WTC11 (cell line): ENCODE data around the gene SHROOM2. TPM values are rescaled to one million over a fixed set of nuclear protein-coding genes. Genes with fewer than 3 reads are reported as not detected.
A peak's percentile ranks its signal among the peaks of the same experiment; 100 is the strongest.

Experiments used
- ATAC-seq: fragments of 200-7000 bp; cut with Tn5 transposase; 2 replicates; pipeline ENCODE4 v1.10.0; 2021; ENCODE audit warnings: mild to moderate bottlenecking, moderate library complexity
- CTCF ChIA-PET: fragments of 300-600 bp; sonication (Branson Sonifier 250); formaldehyde crosslinking; loops from one replicate; lab custom pipeline; 2021; ENCODE audit warnings: antibody characterized with exemption; lab: Charles Lee
- POLR2A ChIA-PET: fragments of 350-600 bp; sonication (Branson Sonifier 250); formaldehyde crosslinking; loops from one replicate; lab custom pipeline; 2021; ENCODE audit warnings: antibody characterized with exemption; lab: Charles Lee
- DNase-seq: peaks from one replicate; pipeline ENCODE4 v3.0.0; 2021; ENCODE audit warnings: low spot score
- H3K27ac Mint-ChIP-seq: 2 replicates; pipeline ENCODE4 v1.8.0; 2021; ENCODE audit warnings: mixed read lengths
- H3K27me3 Mint-ChIP-seq: 2 replicates; pipeline ENCODE4 v1.8.0; 2021; ENCODE audit warnings: low read depth, mild to moderate bottlenecking, moderate library complexity, mixed read lengths
- H3K36me3 Mint-ChIP-seq: 2 replicates; pipeline ENCODE4 v1.8.0; 2021; ENCODE audit warnings: mixed read lengths
- H3K4me1 Mint-ChIP-seq: 2 replicates; pipeline ENCODE4 v1.8.0; 2022; ENCODE audit warnings: mixed read lengths
- H3K4me3 Mint-ChIP-seq: 2 replicates; pipeline ENCODE4 v1.8.0; 2021; ENCODE audit warnings: mild to moderate bottlenecking, moderate library complexity, mixed read lengths
- H3K9me3 Mint-ChIP-seq: 2 replicates; pipeline ENCODE4 v1.8.0; 2021; ENCODE audit warnings: mixed read lengths
- AFF4 ChIP-seq: sonication (generic); formaldehyde crosslinking; IDR thresholded peaks from 2 replicates; pipeline ENCODE4 v1.8.1; 2023; ENCODE audit warnings: mild to moderate bottlenecking, missing genetic modification reagents, borderline replicate concordance
- AR ChIP-seq: fragments of 250-450 bp; sonication (Bioruptor Pico); IDR thresholded peaks from 2 replicates; pipeline ENCODE4 v1.9.0; 2021; ENCODE audit warnings: mild to moderate bottlenecking
- ATF3 ChIP-seq: sonication (generic); formaldehyde crosslinking; conservative IDR thresholded peaks from 2 replicates; pipeline ENCODE4 v1.8.1; 2022; ENCODE audit warnings: mild to moderate bottlenecking, missing genetic modification reagents
- ELF4 ChIP-seq: sonication (generic); formaldehyde crosslinking; IDR thresholded peaks from 2 replicates; pipeline ENCODE4 v1.8.1; 2022; ENCODE audit warnings: low read depth, mild to moderate bottlenecking, moderate library complexity, missing genetic modification reagents
- ETV6 ChIP-seq: sonication (generic); formaldehyde crosslinking; IDR thresholded peaks from 2 replicates; pipeline ENCODE4 v1.8.1; 2022; ENCODE audit warnings: mild to moderate bottlenecking, missing genetic modification reagents
- FOXK1 ChIP-seq: sonication (generic); formaldehyde crosslinking; IDR thresholded peaks from 2 replicates; pipeline ENCODE4 v1.8.0; 2022; ENCODE audit warnings: mild to moderate bottlenecking, moderate library complexity, missing genetic modification reagents
- FOXP4 ChIP-seq: sonication (generic); formaldehyde crosslinking; IDR thresholded peaks from 2 replicates; pipeline ENCODE4 v1.8.0; 2022; ENCODE audit warnings: mild to moderate bottlenecking, missing genetic modification reagents
- IRF2 ChIP-seq: sonication (generic); formaldehyde crosslinking; IDR thresholded peaks from 2 replicates; pipeline ENCODE4 v1.8.0; 2022; ENCODE audit warnings: low read depth, missing genetic modification reagents, borderline replicate concordance
- KAT7 ChIP-seq: sonication (generic); formaldehyde crosslinking; IDR thresholded peaks from 2 replicates; pipeline ENCODE4 v1.8.1; 2023; ENCODE audit warnings: missing genetic modification reagents, mild to moderate bottlenecking, borderline replicate concordance
- MYBL2 ChIP-seq: sonication (generic); formaldehyde crosslinking; IDR thresholded peaks from 2 replicates; pipeline ENCODE4 v1.8.1; 2023; ENCODE audit warnings: mild to moderate bottlenecking, moderate library complexity, missing genetic modification reagents
- RORB ChIP-seq: fragments of 250-450 bp; sonication (Bioruptor Pico); IDR thresholded peaks from 2 replicates; pipeline ENCODE4 v1.9.0; 2021; ENCODE audit warnings: mild to moderate bottlenecking
- SMAD3 ChIP-seq: sonication (generic); formaldehyde crosslinking; IDR thresholded peaks from 2 replicates; pipeline ENCODE4 v1.8.0; 2022; ENCODE audit warnings: missing genetic modification reagents, mild to moderate bottlenecking, borderline replicate concordance
- SOX15 ChIP-seq: fragments of 250-450 bp; sonication (Bioruptor Pico); IDR thresholded peaks from 2 replicates; pipeline ENCODE4 v1.9.0; 2021; ENCODE audit warnings: mild to moderate bottlenecking
- STAT6 ChIP-seq: sonication (generic); formaldehyde crosslinking; conservative IDR thresholded peaks from 2 replicates; pipeline ENCODE4 v1.8.1; 2023; ENCODE audit warnings: mild to moderate bottlenecking, low read depth, missing genetic modification reagents, moderate library complexity
- TP53 ChIP-seq: sonication (generic); formaldehyde crosslinking; IDR thresholded peaks from 2 replicates; pipeline ENCODE4 v1.8.1; 2023; ENCODE audit warnings: mild to moderate bottlenecking, missing genetic modification reagents
- ZNF121 ChIP-seq: sonication (generic); formaldehyde crosslinking; IDR thresholded peaks from 2 replicates; pipeline ENCODE4 v1.8.0; 2023; ENCODE audit warnings: missing genetic modification reagents
- ZNF138 ChIP-seq: sonication (generic); formaldehyde crosslinking; conservative IDR thresholded peaks from 2 replicates; pipeline ENCODE4 v1.8.1; 2022; ENCODE audit warnings: mild to moderate bottlenecking, moderate library complexity, missing genetic modification reagents
- ZNF219 ChIP-seq: sonication (generic); formaldehyde crosslinking; IDR thresholded peaks from 2 replicates; pipeline ENCODE4 v1.8.0; 2023; ENCODE audit warnings: missing genetic modification reagents, mild to moderate bottlenecking, borderline replicate concordance
- ZNF512 ChIP-seq: sonication (generic); formaldehyde crosslinking; IDR thresholded peaks from 2 replicates; pipeline ENCODE4 v1.8.1; 2022; ENCODE audit warnings: missing genetic modification reagents, borderline replicate concordance
- total RNA-seq: library from RNA; stranded (reverse); gene quantifications from 3 replicates; pipeline ENCODE4 v1.2.3, GENCODE V29; 2021

SHROOM2 gene
- total RNA-seq, 1 experiment from 2014 or later: 14.8 TPM

- Mint-ChIP-seq H3K4me3 (no peak overlapping the region), H3K27me3 (no peaks in the 10 kb centered on the region), H3K36me3 (no peaks in the 10 kb centered on the region), H3K9me3 (no peaks in the 10 kb centered on the region), H3K4me1 (peaks cover 38% of the 10 kb centered on the region)
- no peak for ATAC-seq
- ChIA-PET POLR2A (no interaction called here), CTCF (no interaction called here)
- DNase-seq: no peak
- TF ChIP-seq SOX15 (CRISPR knock-in tag) (no peak), ZNF138 (CRISPR knock-in tag) (no peak), MYBL2 (CRISPR knock-in tag) (no peak), AFF4 (CRISPR knock-in tag) (no peak), FOXP4 (CRISPR knock-in tag) (no peak), ELF4 (CRISPR knock-in tag) (no peak), IRF2 (no peak), ZNF512 (CRISPR knock-in tag) (no peak), FOXK1 (CRISPR knock-in tag) (no peak), ZNF121 (CRISPR knock-in tag) (no peak), SMAD3 (CRISPR knock-in tag) (no peak), ETV6 (no peak)
- TF ChIP-seq, all 79 proteins: peak for 0
- peak overlapping the region; percentile 36; the same call in 1 of the 2 replicates for H3K27ac Mint-ChIP-seq
These were observed 60.8 kb downstream of the SHROOM2 start for GRCh38 chrX:9847071-9847470.

GRCh38 chrX:9848718-9849479 is 62.7 kb downstream of the SHROOM2 start:
- no peak for ATAC-seq
- peak overlapping the region; percentile 53; the same call in 1 of the 2 replicates for H3K27ac Mint-ChIP-seq
- ChIA-PET CTCF (no interaction called here), POLR2A (no interaction called here)
- peaks cover 34% of the 10 kb centered on the region for H3K4me1 Mint-ChIP-seq
- no peak overlapping the region for H3K4me3 Mint-ChIP-seq
- H3K27me3 Mint-ChIP-seq: no peaks in the 10 kb centered on the region
- DNase-seq: no peak
- no peaks in the 10 kb centered on the region for H3K9me3 Mint-ChIP-seq
- no peaks in the 10 kb centered on the region for H3K36me3 Mint-ChIP-seq
- no peak for TF ChIP-seq ZNF219 (CRISPR knock-in tag)
- TF ChIP-seq TP53 (CRISPR knock-in tag): no peak
- TF ChIP-seq KAT7: no peak
- no peak for TF ChIP-seq AR
- TF ChIP-seq ATF3: no peak
- TF ChIP-seq ELF4 (CRISPR knock-in tag): no peak
- TF ChIP-seq SMAD3 (CRISPR knock-in tag): no peak
- TF ChIP-seq MYBL2 (CRISPR knock-in tag): no peak
- no peak for TF ChIP-seq STAT6 (CRISPR knock-in tag)
- TF ChIP-seq RORB: no peak
